GM06990 (cell line): Measurements from ENCODE around the gene C19orf53.

ENCODE experiments used
- DNase-seq: peaks from one replicate; pipeline ENCODE4 v3.0.0-alpha.2; 2011; ENCODE audit not compliant: insufficient read length; ENCODE audit errors: extremely low read depth
- H3K27me3 ChIP-seq: replicated peaks from 2 replicates; pipeline ENCODE4 v1.6.0; 2011; ENCODE audit warnings: low read length; ENCODE audit not compliant: control insufficient read depth, insufficient read depth
- H3K36me3 ChIP-seq: 2 replicates; pipeline ENCODE4 v1.5.1; 2011; ENCODE audit warnings: low read length; ENCODE audit not compliant: control insufficient read depth, insufficient read depth
- H3K4me3 ChIP-seq: replicated peaks from 2 replicates; pipeline ENCODE4 v1.5.1; 2011; ENCODE audit warnings: low read depth, mild to moderate bottlenecking, control low read depth, low read length
- TF ChIP-seq, protein P1 (sequence below): IDR thresholded peaks from 2 replicates; pipeline ENCODE4 v1.5.1; 2011; ENCODE audit warnings: low read length, control low read depth, mild to moderate bottlenecking, inconsistent platforms; ENCODE audit not compliant: insufficient read depth, poor library complexity, severe bottlenecking

C19orf53 gene

GRCh38 chr19:13803038-13803437, 28.8 kb downstream of the C19orf53 start:
- H3K36me3 ChIP-seq, result peaks cover 5% of the 10 kb centered on the region
- H3K4me3 ChIP-seq, result no peak overlapping the region
- no peaks in the 10 kb centered on the region for H3K27me3 ChIP-seq
- TF ChIP-seq, protein P1, sequence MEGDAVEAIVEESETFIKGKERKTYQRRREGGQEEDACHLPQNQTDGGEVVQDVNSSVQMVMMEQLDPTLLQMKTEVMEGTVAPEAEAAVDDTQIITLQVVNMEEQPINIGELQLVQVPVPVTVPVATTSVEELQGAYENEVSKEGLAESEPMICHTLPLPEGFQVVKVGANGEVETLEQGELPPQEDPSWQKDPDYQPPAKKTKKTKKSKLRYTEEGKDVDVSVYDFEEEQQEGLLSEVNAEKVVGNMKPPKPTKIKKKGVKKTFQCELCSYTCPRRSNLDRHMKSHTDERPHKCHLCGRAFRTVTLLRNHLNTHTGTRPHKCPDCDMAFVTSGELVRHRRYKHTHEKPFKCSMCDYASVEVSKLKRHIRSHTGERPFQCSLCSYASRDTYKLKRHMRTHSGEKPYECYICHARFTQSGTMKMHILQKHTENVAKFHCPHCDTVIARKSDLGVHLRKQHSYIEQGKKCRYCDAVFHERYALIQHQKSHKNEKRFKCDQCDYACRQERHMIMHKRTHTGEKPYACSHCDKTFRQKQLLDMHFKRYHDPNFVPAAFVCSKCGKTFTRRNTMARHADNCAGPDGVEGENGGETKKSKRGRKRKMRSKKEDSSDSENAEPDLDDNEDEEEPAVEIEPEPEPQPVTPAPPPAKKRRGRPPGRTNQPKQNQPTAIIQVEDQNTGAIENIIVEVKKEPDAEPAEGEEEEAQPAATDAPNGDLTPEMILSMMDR, result no peak
- DNase-seq, result no peak

- TF ChIP-seq, protein P1, result no peak
- no peak overlapping the region for H3K4me3 ChIP-seq
- DNase-seq, result no peak
- peaks cover 6% of the 10 kb centered on the region for H3K36me3 ChIP-seq
- no peaks in the 10 kb centered on the region for H3K27me3 ChIP-seq
Measured at GRCh38 chr19:13804830-13805683, 30.8 kb downstream of the C19orf53 start.

- peaks cover 6% of the 10 kb centered on the region for H3K36me3 ChIP-seq
- TF ChIP-seq, protein P1, result no peak
Measured at GRCh38 chr19:13806728-13807127, 32.5 kb downstream of the C19orf53 start.

DNA sequence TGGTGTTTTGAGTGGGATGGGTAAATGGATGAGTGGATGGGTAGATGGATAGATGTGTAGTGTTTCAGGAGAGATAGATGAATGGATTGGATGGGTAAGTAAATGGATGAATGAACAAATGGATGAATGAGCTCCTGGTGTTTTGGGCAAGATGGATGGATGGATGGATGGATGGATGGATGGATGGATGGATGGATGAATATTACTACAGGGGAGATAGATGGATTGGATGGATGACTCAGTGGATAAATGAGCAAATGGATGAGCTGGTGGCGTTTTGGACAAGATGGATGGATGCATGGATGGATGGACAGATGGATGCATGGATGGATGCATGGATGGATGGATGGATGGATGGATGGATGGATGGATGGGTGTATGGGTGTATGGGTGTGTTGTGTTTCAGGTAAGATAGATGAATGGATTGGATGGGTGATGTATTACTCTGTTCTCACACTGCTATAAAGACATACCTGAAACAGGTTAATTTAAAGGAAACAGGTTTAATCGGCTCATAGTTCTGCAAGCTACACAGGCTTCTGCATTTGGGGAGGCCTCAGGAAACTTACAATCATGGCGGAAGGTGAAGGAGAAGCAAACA, 33.3 kb downstream of the C19orf53 start:
- peaks cover 6% of the 10 kb centered on the region for H3K36me3 ChIP-seq
- DNase-seq, result no peak
- no peaks in the 10 kb centered on the region for H3K27me3 ChIP-seq
- H3K4me3 ChIP-seq, result no peak overlapping the region
- TF ChIP-seq, protein P1, result no peak

More at GRCh38 chr19:13806728-13807127, 32.5 kb downstream of the C19orf53 start:
- DNase-seq, result no peak
- no peaks in the 10 kb centered on the region for H3K27me3 ChIP-seq
- no peak overlapping the region for H3K4me3 ChIP-seq

DNA sequence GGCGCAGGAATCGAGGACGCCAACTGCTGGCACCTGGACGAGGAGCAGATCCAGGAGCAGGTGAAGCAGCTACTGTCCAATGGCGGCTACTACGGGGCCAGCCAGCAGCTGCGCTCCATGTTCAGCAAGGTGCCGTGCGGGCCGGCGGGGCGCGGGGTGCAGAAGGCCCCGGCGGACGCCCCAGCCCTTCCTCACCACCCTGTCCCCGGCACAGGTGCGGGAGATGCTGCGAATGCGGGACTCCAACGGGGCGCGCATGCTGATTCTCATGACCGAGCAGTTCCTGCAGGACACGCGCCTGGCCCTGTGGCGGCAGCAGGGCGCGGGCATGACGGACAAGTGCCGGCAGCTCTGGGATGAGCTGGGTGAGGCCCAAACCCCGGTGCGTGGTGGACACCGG, 34.6 kb downstream of the C19orf53 start:
- no peak overlapping the region for H3K4me3 ChIP-seq
- H3K27me3 ChIP-seq, result no peaks in the 10 kb centered on the region
- peaks cover 5% of the 10 kb centered on the region for H3K36me3 ChIP-seq
- no peak for DNase-seq
- TF ChIP-seq, protein P1, result no peak
